SKM-1 treated with dmso at 0.1 percent for 144 hours (cell line): ENCODE results near the gene KCNK13.
A peak's percentile ranks its signal among the peaks of the same experiment; 100 is the strongest.

Source experiments
- DNase-seq: peaks from one replicate; lab custom pipeline; 2025; ENCODE audit not compliant: unreplicated experiment; lab: John Stamatoyannopoulos, UW

KCNK13 gene

GRCh38 chr14:90126260-90126659 lies 64.5 kb downstream of the KCNK13 start:
- no peak for DNase-seq

GRCh38 chr14:90132821-90133570 lies 71.2 kb downstream of the KCNK13 start:
- peak; percentile 12 for DNase-seq

GRCh38 chr14:90136904-90137303 lies 75.1 kb downstream of the KCNK13 start:
- DNase-seq, result no peak

GRCh38 chr14:90137807-90138206 lies 76.0 kb downstream of the KCNK13 start:
- no peak for DNase-seq

- no peak for DNase-seq
These were observed 77.4 kb downstream of the KCNK13 start for GRCh38 chr14:90139199-90139598.

GRCh38 chr14:90140298-90140955 lies 78.6 kb downstream of the KCNK13 start:
- no peak for DNase-seq

- DNase-seq, result no peak
These were observed 79.1 kb downstream of the KCNK13 start for GRCh38 chr14:90140956-90141316.

GRCh38 chr14:90153429-90153828 lies 91.6 kb downstream of the KCNK13 start:
- no peak for DNase-seq

GRCh38 chr14:90154110-90154509 lies 92.3 kb downstream of the KCNK13 start:
- DNase-seq, result no peak

GRCh38 chr14:90159146-90159545 lies 97.4 kb downstream of the KCNK13 start:
- no peak for DNase-seq

- no peak for DNase-seq
These were observed 97.9 kb downstream of the KCNK13 start for GRCh38 chr14:90159688-90160087.

- no peak for DNase-seq
These were observed 99.3 kb downstream of the KCNK13 start for GRCh38 chr14:90161129-90161528.

GRCh38 chr14:90168425-90169105 lies 106.8 kb downstream of the KCNK13 start:
- DNase-seq, result no peak

GRCh38 chr14:90175631-90176030 lies 113.8 kb downstream of the KCNK13 start:
- DNase-seq, result no peak

GRCh38 chr14:90177539-90178189 lies 115.9 kb downstream of the KCNK13 start:
- no peak for DNase-seq

GRCh38 chr14:90179357-90179756 lies 117.6 kb downstream of the KCNK13 start:
- DNase-seq, result no peak

- DNase-seq, result no peak
These were observed 118.3 kb downstream of the KCNK13 start for GRCh38 chr14:90179809-90180779.

GRCh38 chr14:90184094-90184493 lies 122.3 kb downstream of the KCNK13 start:
- no peak for DNase-seq

- DNase-seq, result no peak
These were observed 122.9 kb downstream of the KCNK13 start for GRCh38 chr14:90184571-90185266.

GRCh38 chr14:90188588-90188987 lies 126.8 kb downstream of the KCNK13 start:
- no peak for DNase-seq
